T-helper 2 cell treated with Interferon-gamma antibody and Interleukin-4, amounts not matched to agents 5 μg/mL and 100 μg/mL, for 36 hours (primary cell): Measurements from ENCODE around the gene PIK3CB.
A peak's percentile ranks its signal among the peaks of the same experiment; 100 is the strongest.
"Not testable (repeated sequence)": the region's sequence is repeated elsewhere in the genome, so short reads cannot be mapped to it uniquely, and the experiment has no call there.

Source experiments
- DNase-seq: peaks from one replicate; pipeline ENCODE4 v3.0.0; 2021; ENCODE audit warnings: low spot score
- H3K27ac Mint-ChIP-seq: one replicate; pipeline ENCODE4 v1.8.0; 2021; ENCODE audit warnings: mild to moderate bottlenecking, mixed read lengths
- H3K27me3 Mint-ChIP-seq: one replicate; pipeline ENCODE4 v1.8.0; 2021; ENCODE audit warnings: low read depth, mixed read lengths
- H3K36me3 Mint-ChIP-seq: one replicate; pipeline ENCODE4 v1.8.0; 2021; ENCODE audit warnings: low read depth, mixed read lengths
- H3K4me1 Mint-ChIP-seq: one replicate; pipeline ENCODE4 v1.8.0; 2021; ENCODE audit warnings: low read depth, mixed read lengths
- H3K4me3 Mint-ChIP-seq: one replicate; pipeline ENCODE4 v1.8.0; 2022; ENCODE audit warnings: mild to moderate bottlenecking, moderate library complexity, mixed read lengths
- H3K9me3 Mint-ChIP-seq: one replicate; pipeline ENCODE4 v1.8.0; 2021; ENCODE audit warnings: mixed read lengths

The PIK3CB gene

DNA sequence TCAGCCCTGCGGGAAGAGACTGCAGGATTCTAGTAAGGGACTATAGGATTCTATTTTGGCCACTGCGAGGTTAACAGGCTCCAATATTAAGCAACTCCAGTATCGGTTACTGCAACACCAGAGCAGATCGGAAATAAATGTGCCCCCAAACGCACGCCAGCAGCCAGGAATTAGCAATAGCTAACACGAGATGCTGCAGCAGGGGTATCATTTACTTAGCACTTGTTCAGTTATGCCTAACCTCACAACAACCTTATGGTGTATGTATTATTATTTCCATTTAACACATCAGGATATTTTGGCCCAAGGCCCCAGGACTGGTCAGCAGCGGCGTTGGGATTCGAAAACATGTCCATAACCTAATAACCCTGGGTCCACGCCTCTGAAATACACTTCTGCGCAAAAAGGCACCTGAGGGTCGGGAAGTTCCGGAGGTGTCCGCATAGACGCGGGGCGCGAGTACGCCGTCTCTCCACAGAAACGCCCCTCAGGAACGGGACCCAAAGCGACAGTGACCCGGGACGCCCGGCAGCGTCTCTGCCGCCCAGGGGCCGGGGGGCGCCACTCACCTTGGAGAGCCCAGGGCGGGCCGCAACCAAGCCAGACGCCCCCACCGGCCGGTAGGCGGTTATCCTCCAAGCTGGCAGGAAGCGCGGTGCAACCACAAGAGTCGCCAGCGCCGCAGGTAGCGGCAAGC is 681 bp downstream of the PIK3CB start:
- DNase-seq: peak; percentile 57
- Mint-ChIP-seq H3K36me3 (peaks cover 11% of the 10 kb centered on the region), H3K4me3 (peak overlapping the region; percentile 92), H3K27me3 (no peaks in the 10 kb centered on the region), H3K27ac (peak overlapping the region; percentile 90), H3K4me1 (peaks cover 23% of the 10 kb centered on the region), H3K9me3 (no peaks in the 10 kb centered on the region)

DNA sequence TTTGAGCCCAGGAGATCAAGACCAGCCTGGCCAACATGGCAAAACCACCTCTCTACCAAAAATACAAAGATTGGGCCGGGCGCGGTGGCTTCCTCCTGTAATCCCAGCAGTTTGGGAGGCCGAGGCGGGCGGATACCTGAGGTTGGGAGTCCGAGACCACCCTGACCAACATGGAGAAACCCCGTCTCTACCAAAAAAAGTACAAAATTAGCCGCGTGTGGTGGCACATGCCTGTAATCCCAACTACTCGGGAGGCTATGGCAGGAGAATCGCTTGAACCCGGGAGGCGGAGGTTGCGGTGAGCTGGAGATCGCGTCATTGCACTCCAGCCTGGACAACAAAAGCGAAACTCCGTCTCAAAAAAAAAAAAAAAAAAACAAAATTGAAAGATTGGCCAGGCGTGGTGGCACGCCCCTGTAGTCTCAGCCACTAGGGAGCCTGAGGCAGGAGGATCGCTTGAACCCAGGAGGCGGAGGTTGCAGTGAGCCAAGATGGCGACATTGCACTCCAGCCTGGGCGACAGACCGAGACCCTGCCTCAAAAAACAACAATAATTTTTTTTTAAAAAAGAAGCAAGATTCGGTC is 2.2 kb downstream of the PIK3CB start:
- H3K36me3 Mint-ChIP-seq: peaks cover 11% of the 10 kb centered on the region
- not testable (repeated sequence) for H3K27ac Mint-ChIP-seq, DNase-seq, H3K27me3 Mint-ChIP-seq, H3K4me3 Mint-ChIP-seq, H3K9me3 Mint-ChIP-seq
- peaks cover 23% of the 10 kb centered on the region for H3K4me1 Mint-ChIP-seq

DNA sequence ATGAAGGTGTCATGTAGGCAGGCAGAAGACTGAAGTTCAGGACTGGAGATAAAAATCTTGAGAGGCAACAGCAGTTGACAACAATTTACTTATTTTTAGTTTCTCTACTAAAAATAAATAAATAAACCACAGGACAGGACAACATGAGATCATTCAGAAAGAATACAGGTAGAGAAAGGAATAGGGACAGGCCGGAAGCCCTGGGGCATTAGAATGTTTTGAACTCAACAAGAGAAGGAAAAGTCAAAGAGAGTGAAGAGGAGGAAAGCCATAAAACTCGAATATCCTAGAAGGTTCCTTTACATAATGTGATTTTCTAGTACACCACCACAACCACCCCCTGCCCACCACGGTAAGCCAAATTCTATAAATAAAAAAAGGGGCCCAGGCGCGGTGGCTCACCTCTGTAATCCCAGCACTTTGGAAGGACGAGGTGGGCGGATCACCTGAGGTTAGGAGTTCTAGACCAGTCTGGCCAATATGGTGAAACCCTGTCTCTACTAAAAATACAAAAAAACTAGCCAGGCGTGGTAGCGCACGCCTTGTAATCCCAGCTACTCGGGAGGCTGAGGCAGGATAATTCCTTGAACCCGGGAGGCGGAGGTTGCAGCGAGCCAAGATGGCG is 4.7 kb downstream of the PIK3CB start:
- Mint-ChIP-seq H3K36me3 (peaks cover 11% of the 10 kb centered on the region), H3K27ac (peak overlapping the region; percentile 20), H3K4me1 (peaks cover 18% of the 10 kb centered on the region), H3K4me3 (no peak overlapping the region), H3K27me3 (no peaks in the 10 kb centered on the region), H3K9me3 (no peaks in the 10 kb centered on the region)
- no peak for DNase-seq

DNA sequence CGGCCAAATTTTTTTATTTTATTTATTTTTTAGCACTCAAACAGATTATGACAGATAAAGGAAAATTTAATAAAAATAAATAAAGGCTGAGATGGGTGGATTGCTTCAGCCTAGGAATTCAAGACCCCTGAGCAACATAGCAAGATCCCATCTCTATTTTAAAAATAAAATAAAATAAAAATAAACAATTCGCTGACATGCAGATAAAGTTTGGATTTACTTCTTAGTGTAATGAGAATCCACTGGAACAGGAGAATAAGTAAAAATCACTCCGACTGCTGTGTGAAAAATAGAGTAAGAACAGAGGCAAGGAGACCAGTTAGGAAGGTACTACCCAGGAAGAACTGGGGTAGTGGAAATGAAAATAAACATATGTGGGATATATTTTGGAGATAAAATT is 5.6 kb downstream of the PIK3CB start:
- H3K4me3 Mint-ChIP-seq: no peak overlapping the region
- no peak for DNase-seq
- H3K9me3 Mint-ChIP-seq: no peaks in the 10 kb centered on the region
- H3K27ac Mint-ChIP-seq: no peak overlapping the region
- peaks cover 17% of the 10 kb centered on the region for H3K4me1 Mint-ChIP-seq
- peaks cover 11% of the 10 kb centered on the region for H3K36me3 Mint-ChIP-seq
- no peaks in the 10 kb centered on the region for H3K27me3 Mint-ChIP-seq

DNA sequence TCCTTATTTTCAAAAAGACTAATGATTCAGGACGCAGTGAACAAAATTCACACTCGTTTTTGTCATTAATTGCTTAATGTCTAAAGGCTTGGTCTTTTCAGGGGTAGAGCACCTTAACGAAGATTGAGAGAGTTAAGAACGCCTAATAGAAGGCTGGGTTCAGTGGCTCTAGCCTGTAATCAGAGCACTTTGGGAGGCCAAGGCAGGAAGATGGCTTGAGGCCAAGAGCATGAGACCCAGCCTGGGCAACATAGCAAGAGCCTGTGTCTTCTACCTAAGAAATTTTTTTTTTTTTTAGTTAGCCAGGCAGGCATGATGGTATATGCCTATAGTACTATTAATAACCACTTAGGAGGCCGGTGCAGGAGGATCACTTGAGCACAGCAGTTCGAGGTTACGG is 7.5 kb downstream of the PIK3CB start:
- DNase-seq: no peak
- H3K27ac Mint-ChIP-seq: no peak overlapping the region
- H3K9me3 Mint-ChIP-seq: no peaks in the 10 kb centered on the region
- H3K4me1 Mint-ChIP-seq: peaks cover 7% of the 10 kb centered on the region
- peaks cover 7% of the 10 kb centered on the region for H3K36me3 Mint-ChIP-seq
- no peaks in the 10 kb centered on the region for H3K27me3 Mint-ChIP-seq
- no peak overlapping the region for H3K4me3 Mint-ChIP-seq

DNA sequence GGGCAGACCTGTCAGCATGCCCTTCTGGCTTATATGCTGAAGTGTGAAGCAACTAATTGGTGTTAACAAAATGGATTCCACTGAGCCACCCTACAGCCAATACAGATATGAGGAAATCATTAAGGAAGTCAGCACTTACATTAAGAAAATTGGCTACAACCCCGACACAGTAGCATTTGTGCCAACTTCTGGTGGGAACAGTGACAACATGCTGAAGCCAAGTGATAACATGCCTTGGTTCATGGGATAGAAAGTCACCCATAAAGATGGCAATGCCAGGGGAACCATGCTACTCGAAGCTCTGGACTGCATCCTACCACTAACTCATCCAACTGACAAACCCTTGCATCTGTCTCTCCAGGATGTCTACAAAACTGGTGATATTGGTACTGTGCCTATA is 9.4 kb downstream of the PIK3CB start:
- Mint-ChIP-seq H3K27me3 (no peaks in the 10 kb centered on the region), H3K27ac (no peak overlapping the region), H3K4me3 (no peak overlapping the region), H3K9me3 (no peaks in the 10 kb centered on the region), H3K36me3 (peaks cover 4% of the 10 kb centered on the region), H3K4me1 (peaks cover 2% of the 10 kb centered on the region)
- DNase-seq: no peak

DNA sequence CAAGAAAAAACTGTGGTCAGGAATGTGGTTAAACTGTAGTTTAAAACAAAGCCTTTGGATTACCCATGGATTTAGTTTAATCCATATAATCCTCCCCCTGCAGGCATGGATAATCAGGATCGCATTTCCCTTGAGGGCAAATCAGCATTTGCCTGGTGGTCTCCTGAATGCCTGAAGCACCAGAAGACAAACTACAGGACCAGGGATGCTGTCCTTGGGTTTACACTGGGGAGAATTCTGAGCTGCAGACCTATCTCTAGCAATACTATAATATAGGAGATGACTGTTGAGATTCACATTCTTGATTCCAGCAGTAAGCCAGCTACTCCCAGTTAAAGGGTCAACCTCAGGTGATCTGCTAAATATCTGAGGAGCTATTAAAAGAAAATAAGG is 10.6 kb downstream of the PIK3CB start:
- H3K4me1 Mint-ChIP-seq: peaks cover 1% of the 10 kb centered on the region
- no peak for DNase-seq
- no peak overlapping the region for H3K27ac Mint-ChIP-seq
- no peak overlapping the region for H3K4me3 Mint-ChIP-seq
- H3K27me3 Mint-ChIP-seq: no peaks in the 10 kb centered on the region
- peaks cover 2% of the 10 kb centered on the region for H3K36me3 Mint-ChIP-seq
- no peaks in the 10 kb centered on the region for H3K9me3 Mint-ChIP-seq

DNA sequence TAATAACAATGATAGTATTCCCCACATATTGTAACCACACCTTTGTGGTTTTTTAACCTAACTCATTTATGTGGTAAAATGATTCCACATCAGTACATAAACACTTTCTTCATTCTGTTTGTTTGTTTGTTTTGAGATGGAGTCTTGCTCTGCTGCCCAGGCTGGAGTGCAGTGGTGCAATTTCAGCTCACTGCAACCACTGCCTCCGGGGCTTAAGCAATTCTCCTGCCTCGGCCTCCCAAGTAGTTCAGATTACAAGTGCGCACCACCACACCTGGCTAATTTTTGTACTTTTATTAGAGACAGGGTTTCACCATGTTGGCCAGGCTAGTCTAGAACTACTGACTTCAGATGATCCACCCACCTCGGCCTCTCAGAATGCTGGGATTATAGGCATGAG is 14.3 kb downstream of the PIK3CB start:
- not testable (repeated sequence) for H3K9me3 Mint-ChIP-seq, H3K36me3 Mint-ChIP-seq, H3K27me3 Mint-ChIP-seq, DNase-seq, H3K27ac Mint-ChIP-seq, H3K4me3 Mint-ChIP-seq
- H3K4me1 Mint-ChIP-seq: peaks cover 11% of the 10 kb centered on the region

DNA sequence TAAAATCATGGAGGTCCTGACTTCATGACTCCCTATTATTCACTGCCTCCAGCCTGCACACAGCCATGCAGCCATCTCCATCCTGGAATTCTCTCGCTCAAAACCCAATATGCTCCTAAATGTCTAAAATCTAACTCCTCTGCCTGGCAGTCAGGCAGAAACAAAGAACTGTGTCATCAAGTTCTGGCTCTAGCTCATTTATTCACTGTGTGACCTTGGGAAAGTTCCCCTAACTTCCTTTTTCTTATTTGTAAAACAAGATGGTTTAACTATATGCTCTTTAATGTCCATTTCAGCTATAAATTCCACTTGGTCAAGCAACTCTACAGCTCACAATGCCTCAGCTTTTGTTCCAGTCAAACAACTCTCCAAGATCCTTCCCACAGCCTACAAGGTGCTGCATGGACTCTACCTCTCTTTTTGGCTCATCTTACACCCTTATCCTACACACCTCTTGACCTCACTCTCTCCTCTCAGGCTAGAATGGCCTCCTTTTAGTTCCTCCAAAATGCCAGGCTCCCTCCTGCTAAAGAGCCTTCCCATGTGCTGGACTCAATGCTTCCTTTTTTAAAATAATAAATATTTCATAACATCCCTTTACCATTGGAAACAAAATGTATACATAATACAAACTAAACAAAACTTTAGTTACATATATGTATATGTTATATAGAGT is 16.4 kb downstream of the PIK3CB start:
- Mint-ChIP-seq H3K4me3 (no peak overlapping the region), H3K36me3 (peaks cover 14% of the 10 kb centered on the region), H3K27ac (no peak overlapping the region), H3K4me1 (peaks cover 24% of the 10 kb centered on the region), H3K9me3 (no peaks in the 10 kb centered on the region), H3K27me3 (no peaks in the 10 kb centered on the region)
- DNase-seq: no peak

DNA sequence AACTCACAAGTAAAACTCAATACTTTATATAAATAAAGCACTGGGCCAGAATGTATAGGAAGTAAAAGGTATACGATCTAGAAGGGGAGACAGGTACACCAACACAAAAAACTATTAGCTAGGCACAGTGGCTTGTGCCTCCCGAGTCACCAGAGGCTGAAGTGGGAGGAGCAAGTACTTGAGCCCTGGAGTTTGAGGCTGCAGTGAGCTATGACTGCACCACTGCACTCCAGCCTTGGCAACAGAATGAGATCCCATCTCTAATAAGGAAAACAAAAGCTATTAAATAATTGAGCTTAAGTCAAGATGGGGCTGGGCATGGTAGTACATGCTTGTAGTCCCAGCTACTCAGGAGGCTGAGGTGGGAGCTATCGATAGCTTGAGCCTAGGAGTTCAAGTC is 17.0 kb downstream of the PIK3CB start:
- no peak overlapping the region for H3K4me3 Mint-ChIP-seq
- H3K4me1 Mint-ChIP-seq: peaks cover 24% of the 10 kb centered on the region
- no peaks in the 10 kb centered on the region for H3K27me3 Mint-ChIP-seq
- peaks cover 14% of the 10 kb centered on the region for H3K36me3 Mint-ChIP-seq
- DNase-seq: no peak
- no peak overlapping the region for H3K27ac Mint-ChIP-seq
- no peaks in the 10 kb centered on the region for H3K9me3 Mint-ChIP-seq

DNA sequence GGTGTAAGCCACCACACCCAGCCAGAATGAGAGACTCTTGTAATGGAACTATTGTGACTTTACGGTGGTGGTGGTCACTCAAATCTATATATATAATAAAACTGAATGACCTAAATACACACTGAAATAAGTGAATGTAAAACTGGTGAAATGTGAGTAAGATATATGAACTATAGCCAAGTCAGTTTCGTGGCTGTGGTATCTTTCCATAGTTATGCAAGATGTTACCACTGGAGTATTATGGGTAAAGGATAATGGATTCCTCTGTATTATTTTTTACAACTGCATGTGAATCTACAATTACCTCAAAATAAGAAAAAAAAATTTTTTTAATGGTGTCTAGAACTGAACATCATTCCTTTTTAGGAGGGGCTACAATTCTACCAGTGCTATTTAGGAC is 21.9 kb downstream of the PIK3CB start:
- H3K4me3 Mint-ChIP-seq: no peak overlapping the region
- no peak for DNase-seq
- H3K27me3 Mint-ChIP-seq: no peaks in the 10 kb centered on the region
- H3K4me1 Mint-ChIP-seq: peaks cover 20% of the 10 kb centered on the region
- no peak overlapping the region for H3K27ac Mint-ChIP-seq
- peaks cover 12% of the 10 kb centered on the region for H3K36me3 Mint-ChIP-seq
- H3K9me3 Mint-ChIP-seq: no peaks in the 10 kb centered on the region

DNA sequence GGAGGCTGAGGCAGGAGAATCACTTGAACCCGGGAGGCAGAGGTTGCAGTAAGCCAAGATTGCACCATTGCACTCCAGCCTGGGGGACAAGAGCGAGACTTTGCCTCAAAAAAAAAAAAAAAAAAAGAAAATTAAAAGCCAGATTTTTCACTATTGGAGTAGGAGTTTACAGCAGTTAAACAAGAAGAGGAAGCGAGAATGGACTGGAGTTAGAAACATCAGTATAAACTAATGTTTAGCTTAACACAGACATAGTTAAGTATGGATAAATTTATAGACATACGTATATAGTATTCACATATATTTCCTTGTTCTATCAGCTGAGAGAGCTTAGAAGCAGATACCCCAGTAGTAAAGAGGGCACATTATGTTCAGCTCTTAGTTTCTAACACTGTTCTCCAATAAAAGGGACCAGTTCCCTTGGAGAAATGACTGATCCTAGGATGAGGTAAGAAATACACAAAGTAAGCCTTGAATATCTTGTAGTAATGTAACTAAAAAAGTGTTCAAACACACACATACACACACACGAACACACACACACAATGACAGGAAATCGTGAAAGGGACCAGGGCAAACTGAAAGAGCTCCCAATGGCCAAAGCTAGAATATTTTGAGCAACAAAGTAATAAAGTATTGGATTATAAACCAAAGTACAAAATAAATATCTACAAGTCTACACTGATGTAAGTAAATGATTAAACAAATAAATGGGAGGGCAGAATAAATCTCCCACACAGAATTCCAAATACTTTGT is 25.1 kb downstream of the PIK3CB start:
- DNase-seq: no peak
- no peak overlapping the region for H3K4me3 Mint-ChIP-seq
- no peaks in the 10 kb centered on the region for H3K9me3 Mint-ChIP-seq
- no peak overlapping the region for H3K27ac Mint-ChIP-seq
- H3K4me1 Mint-ChIP-seq: peaks cover 11% of the 10 kb centered on the region
- H3K36me3 Mint-ChIP-seq: peaks cover 8% of the 10 kb centered on the region
- no peaks in the 10 kb centered on the region for H3K27me3 Mint-ChIP-seq

DNA sequence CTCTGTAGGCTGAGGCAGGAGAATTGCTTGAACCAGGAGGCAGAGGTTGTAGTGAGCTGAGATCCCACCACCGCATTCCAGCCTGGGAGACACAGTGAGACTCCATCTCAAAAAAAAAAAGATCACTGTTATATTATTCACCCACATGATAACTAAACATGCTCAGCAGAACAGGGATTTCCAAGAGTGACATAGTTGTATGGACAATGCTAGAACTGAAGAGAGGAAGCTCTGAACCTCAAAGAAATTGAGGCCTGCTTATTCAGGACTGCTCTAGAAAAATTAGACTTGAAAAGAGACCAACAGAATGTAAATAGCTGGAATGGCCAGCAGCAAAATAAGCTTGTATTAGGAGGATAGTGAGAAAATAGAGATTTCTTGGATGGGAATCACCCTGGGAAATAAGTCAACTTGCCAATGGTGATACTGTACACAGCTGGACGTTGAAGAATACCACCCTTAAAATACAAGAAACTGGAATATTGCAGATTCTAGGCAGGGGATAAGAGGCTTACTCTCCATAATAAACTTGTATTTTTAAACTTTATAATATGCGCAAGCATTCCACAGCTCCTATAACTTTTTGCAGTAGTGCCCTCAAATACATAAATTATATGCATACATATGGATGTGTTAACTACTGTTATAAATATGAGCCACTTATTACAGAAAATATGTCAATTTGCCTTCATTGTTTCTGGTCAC is 28.2 kb downstream of the PIK3CB start:
- no peak overlapping the region for H3K27ac Mint-ChIP-seq
- peaks cover 5% of the 10 kb centered on the region for H3K4me1 Mint-ChIP-seq
- H3K4me3 Mint-ChIP-seq: no peak overlapping the region
- H3K36me3 Mint-ChIP-seq: no peaks in the 10 kb centered on the region
- H3K27me3 Mint-ChIP-seq: no peaks in the 10 kb centered on the region
- DNase-seq: no peak
- no peaks in the 10 kb centered on the region for H3K9me3 Mint-ChIP-seq
